Keratinocyte (primary cell): ENCODE results near the gene C2orf76.

Experiments
- EZH2 ChIP-seq: IDR thresholded peaks from one replicate; pipeline ENCODE4 v1.6.1; 2012; ENCODE audit warnings: inconsistent platforms, mild to moderate bottlenecking, low read length, moderate library complexity
- TF ChIP-seq, protein P1 (sequence below), 3 experiments: IDR thresholded peaks in 1 of 3; conservative IDR thresholded peaks in 1 of 3; optimal IDR thresholded peaks in 1 of 3; 2 replicates in 2 of 3; 3 replicates in 1 of 3; pipeline versions ENCODE3 to v1.5.1; 2011; ENCODE audit warnings: low read length in 3 of 3, mild to moderate bottlenecking in 3 of 3, moderate library complexity in 2 of 3, control low read depth in 1 of 3, inconsistent platforms in 1 of 3; ENCODE audit not compliant: insufficient read depth in 2 of 3; ENCODE audit errors: extremely low read depth in 1 of 3

- TF ChIP-seq, protein P1, sequence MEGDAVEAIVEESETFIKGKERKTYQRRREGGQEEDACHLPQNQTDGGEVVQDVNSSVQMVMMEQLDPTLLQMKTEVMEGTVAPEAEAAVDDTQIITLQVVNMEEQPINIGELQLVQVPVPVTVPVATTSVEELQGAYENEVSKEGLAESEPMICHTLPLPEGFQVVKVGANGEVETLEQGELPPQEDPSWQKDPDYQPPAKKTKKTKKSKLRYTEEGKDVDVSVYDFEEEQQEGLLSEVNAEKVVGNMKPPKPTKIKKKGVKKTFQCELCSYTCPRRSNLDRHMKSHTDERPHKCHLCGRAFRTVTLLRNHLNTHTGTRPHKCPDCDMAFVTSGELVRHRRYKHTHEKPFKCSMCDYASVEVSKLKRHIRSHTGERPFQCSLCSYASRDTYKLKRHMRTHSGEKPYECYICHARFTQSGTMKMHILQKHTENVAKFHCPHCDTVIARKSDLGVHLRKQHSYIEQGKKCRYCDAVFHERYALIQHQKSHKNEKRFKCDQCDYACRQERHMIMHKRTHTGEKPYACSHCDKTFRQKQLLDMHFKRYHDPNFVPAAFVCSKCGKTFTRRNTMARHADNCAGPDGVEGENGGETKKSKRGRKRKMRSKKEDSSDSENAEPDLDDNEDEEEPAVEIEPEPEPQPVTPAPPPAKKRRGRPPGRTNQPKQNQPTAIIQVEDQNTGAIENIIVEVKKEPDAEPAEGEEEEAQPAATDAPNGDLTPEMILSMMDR (optimal IDR thresholded peaks at IDR 0.05 in 1 of 3, IDR thresholded peaks at IDR 0.05 in 1 of 3, conservative IDR thresholded peaks at IDR 0.05 in 1 of 3; ENCODE audit: extremely low read depth in 1 of 3, insufficient read depth in 2 of 3, low read length in 3 of 3) = no peak
- TF ChIP-seq EZH2 = no peak
Measured at GRCh38 chr2:119282146-119282995, 84.3 kb downstream of the C2orf76 start.
